HCT116 (cell line): ENCODE results near the gene CLEC4G. TPM values are rescaled to one million over a fixed set of nuclear protein-coding genes. Genes with fewer than 3 reads are reported as not detected.

ENCODE experiments used
- ATAC-seq: fragments of 200-7000 bp; cut with Tn5 transposase; 2 replicates; pipeline ENCODE4 v1.9.1; 2020; ENCODE audit warnings: mild to moderate bottlenecking, moderate library complexity
- BruUV-seq: library from RNA; stranded (reverse); fragments of 400-500 nt; replicated peaks from 2 replicates; lab custom pipeline; 2021; lab: Mats Ljungman, UMichigan
- CTCF ChIA-PET: fragments of 300-600 bp; sonication (Branson Sonifier 250); formaldehyde crosslinking; loops from one replicate; lab custom pipeline; 2021; ENCODE audit warnings: antibody characterized with exemption; lab: Charles Lee
- POLR2A ChIA-PET: fragments of 300-600, 350-600 bp; sonication (Branson Sonifier 250); formaldehyde crosslinking; loops from one replicate; lab custom pipeline; 2021; ENCODE audit warnings: antibody characterized with exemption; lab: Charles Lee
- RAD21 ChIA-PET, 2 experiments: fragments of 300-600 bp; sonication (Branson Sonifier 250); formaldehyde crosslinking; loops; one replicate each; lab custom pipeline; 2023; ENCODE audit warnings: low total read pairs in 2 of 2; ENCODE audit not compliant: uncharacterized antibody in 2 of 2, unreplicated experiment in 2 of 2, low non-redundant PET in 1 of 2; lab: Charles Lee
- DNase-seq: peaks from one replicate; pipeline ENCODE4 v3.0.0-alpha.2; 2010; ENCODE audit warnings: low read depth, low spot score
- H2AFZ ChIP-seq: fragments of 200-600 bp; shearing (Covaris generic), sonication (generic); 2 replicates; pipeline ENCODE4 v1.6.1; 2017; ENCODE audit warnings: low read depth, mixed run types, mixed read lengths, antibody characterized with exemption, low read length; ENCODE audit not compliant: poor library complexity, severe bottlenecking
- H3K27ac ChIP-seq: 2 replicates; pipeline ENCODE4 v1.5.1; 2012; ENCODE audit warnings: low read depth, low read length
- H3K27me3 ChIP-seq: fragments of 200-600 bp; sonication (generic); 2 replicates; pipeline ENCODE4 v1.6.1; 2016; ENCODE audit warnings: mixed run types, low read length, mixed read lengths; ENCODE audit not compliant: insufficient read depth
- H3K36me3 ChIP-seq, 2 experiments: fragments of 200-500 bp in 1 of 2; fragments of 200-600 bp in 1 of 2; sonication (Bioruptor generic) in 1 of 2; sonication (generic) in 1 of 2; 2 replicates each; pipeline versions ENCODE4 v1.5.1 to v1.6.1; 2014 to 2016; ENCODE audit warnings: low read length in 2 of 2, inconsistent platforms in 1 of 2, mixed read lengths in 1 of 2, mixed run types in 1 of 2; ENCODE audit not compliant: insufficient read depth in 2 of 2, control insufficient read depth in 1 of 2
- H3K4me1 ChIP-seq, 2 experiments: fragments of 200-600 bp in 1 of 2; sonication (generic) in 1 of 2; 2 replicates each; pipeline versions ENCODE4 v1.5.1 to v1.6.1; 2012 to 2017; ENCODE audit warnings: low read length in 2 of 2, inconsistent platforms in 1 of 2, mild to moderate bottlenecking in 1 of 2, mixed read lengths in 1 of 2, mixed run types in 1 of 2, moderate library complexity in 1 of 2; ENCODE audit not compliant: insufficient read depth in 2 of 2, control insufficient read depth in 1 of 2
- H3K4me2 ChIP-seq: fragments of 200-600 bp; sonication (generic); 2 replicates; pipeline ENCODE4 v1.6.1; 2017; ENCODE audit warnings: mixed run types, low read length, mixed read lengths
- H3K4me3 ChIP-seq, 2 experiments: fragments of 200-600 bp in 1 of 2; sonication (generic) in 1 of 2; replicated peaks in 1 of 2; 2 replicates each; pipeline ENCODE4 v1.5.1; 2011 to 2016; ENCODE audit warnings: low read length in 2 of 2, control low read depth in 1 of 2, low read depth in 1 of 2, mild to moderate bottlenecking in 1 of 2, mixed read lengths in 1 of 2, mixed run types in 1 of 2
- H3K79me2 ChIP-seq: fragments of 200-600 bp; sonication (generic); 2 replicates; pipeline ENCODE4 v1.6.1; 2017; ENCODE audit warnings: mild to moderate bottlenecking, mixed run types, low read length, moderate library complexity, mixed read lengths; ENCODE audit not compliant: insufficient read depth
- H3K9ac ChIP-seq: fragments of 200-600 bp; sonication (generic); 2 replicates; pipeline ENCODE4 v1.6.1; 2016; ENCODE audit warnings: low read length, mixed read lengths
- H3K9me2 ChIP-seq: fragments of 200-600 bp; sonication (generic), shearing (Covaris generic); 2 replicates; pipeline ENCODE4 v1.6.1; 2017; ENCODE audit warnings: mixed run types, mild to moderate bottlenecking, moderate library complexity; ENCODE audit not compliant: insufficient read depth
- H3K9me3 ChIP-seq, 2 experiments: fragments of 200-500 bp in 1 of 2; fragments of 200-600 bp in 1 of 2; sonication (Bioruptor generic) in 1 of 2; sonication (generic) in 1 of 2; 2 replicates each; pipeline ENCODE4 v1.6.1; 2014 to 2017; ENCODE audit warnings: low read length in 2 of 2, mixed read lengths in 2 of 2, inconsistent platforms in 1 of 2, low read depth in 1 of 2, mild to moderate bottlenecking in 1 of 2, mixed run types in 1 of 2, moderate library complexity in 1 of 2; ENCODE audit not compliant: control insufficient read depth in 1 of 2, insufficient read depth in 1 of 2
- H4K20me1 ChIP-seq: fragments of 200-600 bp; sonication (generic), shearing (Covaris generic); 2 replicates; pipeline ENCODE4 v1.6.1; 2017; ENCODE audit warnings: mixed run types, mild to moderate bottlenecking, moderate library complexity; ENCODE audit not compliant: insufficient read depth
- CBX3 ChIP-seq: IDR thresholded peaks from 2 replicates; pipeline ENCODE4 v1.6.1; 2012; ENCODE audit warnings: low read depth
- EGR1 ChIP-seq: IDR thresholded peaks from 2 replicates; pipeline ENCODE4 v1.6.1; 2012; ENCODE audit warnings: low read depth
- ELF1 ChIP-seq: IDR thresholded peaks from 2 replicates; pipeline ENCODE4 v1.6.1; 2012; ENCODE audit warnings: low read depth, borderline replicate concordance
- EZH2 ChIP-seq: fragments of 200-600 bp; sonication (generic); IDR thresholded peaks from 2 replicates; pipeline ENCODE4 v1.6.1; 2017; ENCODE audit warnings: antibody characterized with exemption, mixed run types
- EZH2phosphoT487 ChIP-seq: fragments of 200-600 bp; IDR thresholded peaks from 2 replicates; pipeline ENCODE4 v1.6.1; 2018; ENCODE audit warnings: antibody characterized with exemption, borderline replicate concordance
- FOSL1 ChIP-seq: IDR thresholded peaks from 2 replicates; pipeline ENCODE4 v1.6.1; 2012; ENCODE audit warnings: low read depth
- JUND ChIP-seq: IDR thresholded peaks from 2 replicates; pipeline ENCODE4 v1.6.1; 2012
- POLR2A ChIP-seq: IDR thresholded peaks from 2 replicates; pipeline ENCODE4 v1.7.0; 2011; ENCODE audit warnings: borderline replicate concordance; ENCODE audit not compliant: insufficient read depth, insufficient read length; ENCODE audit errors: extremely low read depth
- RAD21 ChIP-seq: IDR thresholded peaks from 2 replicates; pipeline ENCODE4 v1.6.1; 2012; ENCODE audit warnings: low read depth, mild to moderate bottlenecking
- SIN3A ChIP-seq: IDR thresholded peaks from 2 replicates; pipeline ENCODE4 v1.6.1; 2012; ENCODE audit warnings: low read depth
- SP1 ChIP-seq: IDR thresholded peaks from 2 replicates; pipeline ENCODE4 v1.6.1; 2012; ENCODE audit warnings: low read depth
- SRF ChIP-seq: IDR thresholded peaks from 2 replicates; pipeline ENCODE4 v1.6.1; 2012; ENCODE audit warnings: low read depth
- TCF7L2 ChIP-seq: IDR thresholded peaks from 2 replicates; pipeline ENCODE4 v1.7.0; 2011; ENCODE audit warnings: borderline replicate concordance, inconsistent platforms; ENCODE audit not compliant: insufficient read depth, insufficient read length; ENCODE audit errors: extremely low read depth
- YY1 ChIP-seq: IDR thresholded peaks from 2 replicates; pipeline ENCODE4 v1.6.1; 2011; ENCODE audit warnings: low read length, low read depth, moderate library complexity, mild to moderate bottlenecking; ENCODE audit not compliant: insufficient replicate concordance; ENCODE audit errors: extremely low read depth
- ZFX ChIP-seq: fragments of 450-650 bp; IDR thresholded peaks from 2 replicates; pipeline ENCODE4 v1.6.1; 2017
- ZNF274 ChIP-seq: fragments of 200-500 bp; sonication (Bioruptor generic); IDR thresholded peaks from 2 replicates; pipeline ENCODE4 v1.6.1; 2014; ENCODE audit warnings: mild to moderate bottlenecking, low read depth, low read length, inconsistent platforms
- intact Hi-C: fragments of 100-400 bp; cut with micrococcal nuclease; formaldehyde crosslinking; loops from 2 replicates; pipeline ENCODE4 v1.10.0; 2022
- total RNA-seq: library from RNA; stranded (reverse); gene quantifications from one replicate; pipeline ENCODE4 v1.2.1, GENCODE V29; 2021; ENCODE audit not compliant: unreplicated experiment
- TF ChIP-seq, protein P1 (sequence below), 3 experiments: fragments of 200-600 bp in 1 of 3; sonication (generic) in 1 of 3; IDR thresholded peaks in 2 of 3; conservative IDR thresholded peaks in 1 of 3; 2 replicates each; pipeline ENCODE4 v1.5.1; 2012 to 2017; ENCODE audit warnings: low read depth in 2 of 3, low read length in 2 of 3, antibody characterized with exemption in 1 of 3, borderline replicate concordance in 1 of 3, control low read depth in 1 of 3, mild to moderate bottlenecking in 1 of 3, mixed read lengths in 1 of 3, mixed run types in 1 of 3, moderate library complexity in 1 of 3; ENCODE audit not compliant: insufficient read depth in 1 of 3
- TF ChIP-seq, protein P2 (sequence below): IDR thresholded peaks from 2 replicates; pipeline ENCODE4 v1.6.1; 2012
- TF ChIP-seq, protein P3 (sequence below): IDR thresholded peaks from 2 replicates; pipeline ENCODE4 v1.6.1; 2012; ENCODE audit warnings: low read depth

The CLEC4G gene
- total RNA-seq, 1 experiment from 2014 or later: not detected

DNA sequence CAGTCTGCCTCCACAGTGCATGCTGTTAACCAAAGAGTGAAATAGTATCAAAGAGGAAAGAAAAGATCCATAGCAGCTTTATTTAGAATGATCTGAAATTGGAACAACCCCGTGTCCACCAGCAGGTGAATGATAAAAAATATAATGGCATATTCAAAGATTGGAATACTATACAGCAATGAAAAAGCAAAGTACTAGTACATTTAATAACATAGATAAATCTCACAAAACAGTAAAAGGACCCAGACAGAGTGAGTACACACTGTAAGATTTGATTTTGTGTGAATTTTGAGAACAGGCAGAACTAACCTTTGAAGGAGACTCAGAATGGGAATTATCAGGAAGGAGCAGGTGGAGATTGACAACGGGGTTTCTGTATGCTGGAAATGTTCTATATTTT lies 16.3 kb upstream of the CLEC4G start:
- Histone ChIP-seq H3K9me3 (no peaks in the 10 kb centered on the region), H3K27me3 (peaks cover 13% of the 10 kb centered on the region), H3K9me2 (no peaks in the 10 kb centered on the region), H2AFZ (no peak overlapping the region)
- BruUV-seq: no TSS peak
- ChIA-PET RAD21 (no interaction called here), CTCF (interaction anchor here (0.9 kb wide), 1 partner anchor 52 kb away, joined by 3 read pairs; no protein-coding TSS in a partner anchor), POLR2A (no interaction called here)
- TF ChIP-seq POLR2A: no peak
- no peak for TF ChIP-seq RAD21
- no peak for TF ChIP-seq SRF
- TF ChIP-seq ELF1: no peak
- TF ChIP-seq ZFX: no peak
- TF ChIP-seq SIN3A: no peak
- TF ChIP-seq ZNF274: no peak
- TF ChIP-seq YY1: no peak
- no peak for TF ChIP-seq FOSL1
- TF ChIP-seq SP1: no peak
- TF ChIP-seq JUND: no peak
- TF ChIP-seq, protein P1, sequence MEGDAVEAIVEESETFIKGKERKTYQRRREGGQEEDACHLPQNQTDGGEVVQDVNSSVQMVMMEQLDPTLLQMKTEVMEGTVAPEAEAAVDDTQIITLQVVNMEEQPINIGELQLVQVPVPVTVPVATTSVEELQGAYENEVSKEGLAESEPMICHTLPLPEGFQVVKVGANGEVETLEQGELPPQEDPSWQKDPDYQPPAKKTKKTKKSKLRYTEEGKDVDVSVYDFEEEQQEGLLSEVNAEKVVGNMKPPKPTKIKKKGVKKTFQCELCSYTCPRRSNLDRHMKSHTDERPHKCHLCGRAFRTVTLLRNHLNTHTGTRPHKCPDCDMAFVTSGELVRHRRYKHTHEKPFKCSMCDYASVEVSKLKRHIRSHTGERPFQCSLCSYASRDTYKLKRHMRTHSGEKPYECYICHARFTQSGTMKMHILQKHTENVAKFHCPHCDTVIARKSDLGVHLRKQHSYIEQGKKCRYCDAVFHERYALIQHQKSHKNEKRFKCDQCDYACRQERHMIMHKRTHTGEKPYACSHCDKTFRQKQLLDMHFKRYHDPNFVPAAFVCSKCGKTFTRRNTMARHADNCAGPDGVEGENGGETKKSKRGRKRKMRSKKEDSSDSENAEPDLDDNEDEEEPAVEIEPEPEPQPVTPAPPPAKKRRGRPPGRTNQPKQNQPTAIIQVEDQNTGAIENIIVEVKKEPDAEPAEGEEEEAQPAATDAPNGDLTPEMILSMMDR (IDR thresholded peaks at IDR 0.05 in 2 of 3, conservative IDR thresholded peaks at IDR 0.05 in 1 of 3; ENCODE audit: borderline replicate concordance in 1 of 3, insufficient read depth in 1 of 3, low read depth in 2 of 3, low read length in 2 of 3): no peak
- TF ChIP-seq, protein P2, sequence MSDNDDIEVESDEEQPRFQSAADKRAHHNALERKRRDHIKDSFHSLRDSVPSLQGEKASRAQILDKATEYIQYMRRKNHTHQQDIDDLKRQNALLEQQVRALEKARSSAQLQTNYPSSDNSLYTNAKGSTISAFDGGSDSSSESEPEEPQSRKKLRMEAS: no peak
- no peak for TF ChIP-seq EZH2
- no peak for TF ChIP-seq CBX3
- TF ChIP-seq EGR1: no peak
- TF ChIP-seq EZH2phosphoT487: no peak
- no peak for TF ChIP-seq TCF7L2
- TF ChIP-seq, protein P3, sequence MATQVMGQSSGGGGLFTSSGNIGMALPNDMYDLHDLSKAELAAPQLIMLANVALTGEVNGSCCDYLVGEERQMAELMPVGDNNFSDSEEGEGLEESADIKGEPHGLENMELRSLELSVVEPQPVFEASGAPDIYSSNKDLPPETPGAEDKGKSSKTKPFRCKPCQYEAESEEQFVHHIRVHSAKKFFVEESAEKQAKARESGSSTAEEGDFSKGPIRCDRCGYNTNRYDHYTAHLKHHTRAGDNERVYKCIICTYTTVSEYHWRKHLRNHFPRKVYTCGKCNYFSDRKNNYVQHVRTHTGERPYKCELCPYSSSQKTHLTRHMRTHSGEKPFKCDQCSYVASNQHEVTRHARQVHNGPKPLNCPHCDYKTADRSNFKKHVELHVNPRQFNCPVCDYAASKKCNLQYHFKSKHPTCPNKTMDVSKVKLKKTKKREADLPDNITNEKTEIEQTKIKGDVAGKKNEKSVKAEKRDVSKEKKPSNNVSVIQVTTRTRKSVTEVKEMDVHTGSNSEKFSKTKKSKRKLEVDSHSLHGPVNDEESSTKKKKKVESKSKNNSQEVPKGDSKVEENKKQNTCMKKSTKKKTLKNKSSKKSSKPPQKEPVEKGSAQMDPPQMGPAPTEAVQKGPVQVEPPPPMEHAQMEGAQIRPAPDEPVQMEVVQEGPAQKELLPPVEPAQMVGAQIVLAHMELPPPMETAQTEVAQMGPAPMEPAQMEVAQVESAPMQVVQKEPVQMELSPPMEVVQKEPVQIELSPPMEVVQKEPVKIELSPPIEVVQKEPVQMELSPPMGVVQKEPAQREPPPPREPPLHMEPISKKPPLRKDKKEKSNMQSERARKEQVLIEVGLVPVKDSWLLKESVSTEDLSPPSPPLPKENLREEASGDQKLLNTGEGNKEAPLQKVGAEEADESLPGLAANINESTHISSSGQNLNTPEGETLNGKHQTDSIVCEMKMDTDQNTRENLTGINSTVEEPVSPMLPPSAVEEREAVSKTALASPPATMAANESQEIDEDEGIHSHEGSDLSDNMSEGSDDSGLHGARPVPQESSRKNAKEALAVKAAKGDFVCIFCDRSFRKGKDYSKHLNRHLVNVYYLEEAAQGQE: no peak
- TF ChIP-seq, all 23 proteins: peak for 0
- no peak overlapping the region for H3K27ac ChIP-seq
- ATAC-seq (no peak), DNase-seq (no peak)
- no peaks in the 10 kb centered on the region for H3K4me1 ChIP-seq
- no peak overlapping the region for H3K4me3 ChIP-seq
- H3K36me3 ChIP-seq: no peaks in the 10 kb centered on the region
- no peak overlapping the region for H3K4me2 ChIP-seq
- no peak overlapping the region for H3K9ac ChIP-seq
- intact Hi-C loops: no loop called here
- no peaks in the 10 kb centered on the region for H3K79me2 ChIP-seq
- H4K20me1 ChIP-seq: no peaks in the 10 kb centered on the region
